ENCODE results near the gene ROBO1. TPM values are rescaled to one million over a fixed set of nuclear protein-coding genes. Genes with fewer than 3 reads are reported as not detected.

ROBO1 gene
- total RNA-seq, 2 experiments from 2014 or later = 1.6 to 2.1 TPM

GRCh38 chr3:79002465-79003372, 765.1 kb downstream of the ROBO1 start:
- ChIA-PET POLR2A (no interaction called here), CTCF (no interaction called here)

DNA sequence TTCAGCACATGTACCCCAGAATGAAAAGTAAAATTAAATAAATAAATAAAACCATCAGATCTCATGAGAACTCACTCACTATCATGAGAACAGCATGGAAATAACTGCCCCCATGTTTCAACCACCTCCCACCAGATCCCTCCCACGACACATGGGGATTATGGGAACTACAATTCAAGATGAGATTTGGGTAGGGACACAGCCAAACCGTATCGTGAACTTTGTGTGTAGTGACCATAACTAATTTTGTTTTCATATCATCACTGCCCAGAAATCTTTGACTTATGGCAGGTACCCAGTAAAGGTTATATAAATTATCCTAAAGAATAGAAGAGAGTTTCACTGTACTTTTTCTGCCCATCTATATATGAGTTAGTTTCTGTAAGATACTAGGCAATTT, 766.5 kb downstream of the ROBO1 start:
- ChIA-PET POLR2A (no interaction called here), CTCF (no interaction called here)

DNA sequence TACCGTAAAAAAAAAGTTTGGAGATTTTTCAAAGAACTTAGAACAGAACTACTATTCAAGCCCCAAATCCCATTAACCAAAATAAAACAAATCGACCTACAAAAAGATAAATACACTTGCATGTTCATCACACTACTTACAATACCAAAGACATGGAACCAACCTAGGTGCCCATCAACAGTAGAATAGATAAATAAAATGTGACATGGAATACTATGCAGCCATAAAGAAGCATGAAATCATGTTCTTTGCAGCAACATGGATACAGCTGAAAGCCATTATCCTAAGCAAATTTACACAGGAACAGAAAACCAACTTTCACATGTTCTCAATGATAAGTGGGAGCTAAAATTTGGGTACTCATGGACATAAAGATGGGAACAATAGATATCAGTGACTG, 768.7 kb downstream of the ROBO1 start:
- ChIA-PET CTCF (no interaction called here), POLR2A (no interaction called here)

GRCh38 chr3:78995087-78995486, 772.7 kb downstream of the ROBO1 start:
- CTCF ChIA-PET = no interaction called here

GRCh38 chr3:78994174-78995027, 773.4 kb downstream of the ROBO1 start:
- ChIA-PET POLR2A (no interaction called here), CTCF (no interaction called here)

More at GRCh38 chr3:78995087-78995486, 772.7 kb downstream of the ROBO1 start:
- POLR2A ChIA-PET = no interaction called here

DNA sequence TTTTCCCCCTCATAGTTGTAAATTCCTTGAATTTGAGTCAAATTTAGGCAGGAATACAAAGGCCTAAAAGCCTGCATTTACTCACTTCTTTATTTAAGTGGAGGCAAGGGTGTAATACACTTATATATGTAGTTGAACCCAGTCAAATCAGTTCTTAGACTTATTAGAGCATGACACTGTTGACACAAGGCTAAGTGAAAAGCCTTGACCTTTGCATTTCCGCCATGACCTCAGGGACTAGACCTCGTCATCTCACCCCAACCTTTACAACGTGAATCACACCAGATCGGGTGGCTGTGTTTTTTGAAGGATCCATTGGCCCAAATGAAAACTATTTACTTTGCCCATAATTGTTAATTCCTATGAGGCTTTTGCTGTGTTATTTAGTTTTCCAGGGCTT, 774.4 kb downstream of the ROBO1 start:
- ChIA-PET POLR2A (no interaction called here), CTCF (no interaction called here)

- ChIA-PET POLR2A (no interaction called here), CTCF (no interaction called here)
Measured at GRCh38 chr3:78992830-78993229, 775.0 kb downstream of the ROBO1 start.

DNA sequence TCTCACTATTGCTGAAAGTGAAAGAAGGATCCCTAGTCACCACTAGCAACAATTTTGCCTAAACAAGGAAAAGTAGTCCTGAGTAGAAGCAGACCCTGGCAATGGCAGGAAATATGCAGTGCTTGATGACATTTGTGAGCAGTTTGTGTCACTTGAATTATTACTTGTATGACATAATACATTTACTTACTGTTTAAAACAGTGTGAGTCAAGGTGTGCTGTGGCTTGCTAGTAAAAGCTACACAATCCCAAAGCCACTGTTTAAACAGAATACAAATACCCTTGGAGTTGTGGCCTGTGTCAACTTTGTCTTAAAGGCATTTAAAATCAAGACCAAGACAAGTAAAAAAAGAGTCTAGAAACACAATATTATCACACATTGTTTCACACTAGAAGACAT, 775.4 kb downstream of the ROBO1 start:
- ChIA-PET CTCF (no interaction called here), POLR2A (no interaction called here)

DNA sequence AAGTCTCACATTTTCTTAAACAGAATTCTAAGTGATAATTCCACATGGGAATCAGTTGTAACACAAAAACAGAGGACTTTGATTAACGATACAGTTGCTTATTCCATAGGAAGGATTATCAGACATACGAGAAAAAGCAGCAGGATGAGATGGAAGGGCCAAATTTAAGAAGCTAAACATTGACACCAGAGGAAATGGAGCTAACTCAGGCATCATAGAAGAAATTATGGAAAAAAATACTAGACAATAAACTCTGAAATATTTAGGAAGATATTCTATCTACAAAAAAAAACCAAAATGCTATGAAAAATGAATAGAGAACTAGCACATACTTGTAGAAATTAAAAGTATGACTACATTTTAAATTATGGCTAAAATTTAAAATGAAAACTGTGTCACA, 776.1 kb downstream of the ROBO1 start:
- ChIA-PET CTCF (no interaction called here), POLR2A (no interaction called here)

DNA sequence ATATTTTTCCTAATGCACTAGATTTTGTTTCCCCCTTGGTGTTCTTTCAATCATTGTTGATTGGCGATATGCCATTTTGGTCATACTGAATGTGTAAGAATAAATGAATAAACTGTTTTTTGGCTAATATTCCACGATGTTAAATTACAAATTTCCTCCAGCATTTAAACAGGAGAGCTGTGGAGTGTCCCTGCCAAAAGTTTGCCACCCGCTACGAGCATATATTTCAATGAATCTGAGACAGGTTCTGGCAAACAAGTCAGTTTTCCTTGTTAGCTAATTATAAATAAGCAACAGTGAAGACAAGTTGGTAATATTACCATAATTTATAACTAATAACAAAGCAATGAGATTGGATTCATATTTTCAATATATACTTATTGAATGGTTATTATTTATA, 777.6 kb downstream of the ROBO1 start:
- ChIA-PET CTCF (no interaction called here), POLR2A (no interaction called here)

DNA sequence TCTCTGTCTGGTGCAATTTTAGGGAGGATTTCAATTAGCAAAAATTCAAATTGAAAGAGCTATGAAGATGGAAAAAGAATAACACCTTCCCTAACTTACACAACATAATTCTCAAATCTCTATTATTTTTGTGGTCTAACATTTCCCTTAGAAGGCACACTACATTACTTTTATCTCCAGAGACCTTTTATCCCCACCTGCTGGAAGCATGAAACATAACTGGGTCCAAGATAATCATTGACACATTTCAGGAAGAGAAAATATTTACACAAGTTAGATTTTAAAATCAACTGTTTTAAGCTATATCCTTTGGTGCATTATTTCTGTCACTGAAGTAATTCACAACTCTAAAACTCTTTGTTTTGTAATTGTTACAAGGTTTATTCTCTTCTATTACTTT, 779.5 kb downstream of the ROBO1 start:
- ChIA-PET CTCF (no interaction called here), POLR2A (no interaction called here)

DNA sequence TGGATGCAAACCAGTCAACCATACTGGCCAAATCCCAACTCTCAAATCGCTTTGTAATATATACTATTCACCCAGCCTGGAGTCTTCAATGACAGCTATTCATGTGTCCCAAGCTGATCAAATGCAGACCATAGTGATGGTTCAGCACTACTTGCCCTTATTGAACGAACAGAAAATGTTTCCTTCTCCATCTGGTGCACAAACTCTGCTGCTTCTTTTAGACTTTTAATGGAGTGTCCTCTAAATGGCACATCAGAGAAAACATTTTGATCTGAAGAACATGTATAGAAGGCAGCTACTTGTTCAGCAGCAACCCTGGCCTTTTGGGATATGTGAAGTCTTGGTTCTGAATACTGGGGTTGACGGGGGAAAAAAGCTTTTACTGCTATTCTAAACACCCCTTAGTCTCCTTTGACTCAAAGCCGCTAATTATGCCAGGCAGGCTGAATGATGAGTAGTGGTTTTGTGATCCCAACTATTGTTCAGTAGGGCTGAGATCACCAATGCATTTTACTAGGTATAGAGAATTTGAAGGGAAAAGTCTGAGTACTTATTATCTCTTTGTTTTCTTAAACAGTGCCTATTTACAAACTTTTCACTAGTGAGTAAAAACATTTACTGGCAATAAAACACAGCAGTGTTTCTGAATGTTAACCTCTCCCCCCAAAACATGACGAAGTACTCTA, 781.2 kb downstream of the ROBO1 start:
- POLR2A ChIA-PET = no interaction called here
- CTCF ChIA-PET = no interaction called here

GRCh38 chr3:78985981-78986380, 781.8 kb downstream of the ROBO1 start:
- POLR2A ChIA-PET = no interaction called here
- CTCF ChIA-PET = no interaction called here

- ChIA-PET CTCF (no interaction called here), POLR2A (no interaction called here)
Measured at GRCh38 chr3:78979028-78979427, 788.8 kb downstream of the ROBO1 start.

DNA sequence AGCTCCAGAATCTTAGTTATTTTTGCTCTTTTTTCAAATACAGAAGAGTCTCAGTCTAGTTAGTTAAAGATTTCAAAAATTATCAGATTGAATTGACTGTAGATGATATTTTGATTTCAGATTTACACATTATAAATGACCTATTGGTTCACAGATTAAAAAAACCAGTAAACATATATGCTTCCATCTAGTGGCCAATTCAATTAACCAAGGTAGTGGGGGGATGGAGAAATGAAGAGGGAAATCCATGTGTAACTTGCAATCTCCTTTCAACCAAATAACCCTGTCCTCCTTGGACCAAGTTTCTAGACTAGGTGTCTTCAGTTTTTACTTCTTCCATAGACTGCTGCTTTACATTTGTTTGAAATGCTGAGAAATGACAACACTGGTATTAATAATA, 789.8 kb downstream of the ROBO1 start:
- CTCF ChIA-PET = no interaction called here
- POLR2A ChIA-PET = no interaction called here

DNA sequence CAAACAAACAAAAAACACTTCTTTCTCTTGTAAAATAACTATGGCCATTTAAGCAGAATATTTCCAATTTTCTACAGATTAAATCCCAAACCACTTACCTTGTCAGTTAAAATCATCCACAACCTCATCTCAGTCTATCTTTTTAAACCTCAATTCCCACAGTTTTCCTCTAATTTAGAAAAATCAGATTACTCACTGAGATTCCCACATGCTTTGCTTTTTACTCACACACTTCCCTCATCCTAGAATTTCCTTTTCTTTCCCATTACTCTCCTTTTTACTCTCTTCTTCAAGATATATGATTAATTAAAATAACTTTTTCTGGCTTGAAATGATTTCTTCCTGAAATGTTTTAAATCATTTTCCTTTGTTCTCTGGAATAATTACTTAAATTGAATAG, 790.7 kb downstream of the ROBO1 start:
- ChIA-PET POLR2A (no interaction called here), CTCF (no interaction called here)

GRCh38 chr3:78976200-78976599, 791.6 kb downstream of the ROBO1 start:
- ChIA-PET POLR2A (no interaction called here), CTCF (no interaction called here)

GRCh38 chr3:78974181-78974790, 793.5 kb downstream of the ROBO1 start:
- CTCF ChIA-PET = interaction anchor here (0.6 kb wide), 1 partner anchor 1323 kb away, joined by 3 read pairs; no protein-coding TSS in a partner anchor
- POLR2A ChIA-PET = no interaction called here

- CTCF ChIA-PET = no interaction called here
- POLR2A ChIA-PET = no interaction called here
Measured at GRCh38 chr3:78972617-78973301, 795.0 kb downstream of the ROBO1 start.

- POLR2A ChIA-PET = no interaction called here
- CTCF ChIA-PET = no interaction called here
Measured at GRCh38 chr3:78970656-78971055, 797.1 kb downstream of the ROBO1 start.
